DMS114 treated with DMSO at 0.1 percent for 48 hours (cell line): Measurements from ENCODE around the gene ALG1L2.
"Not testable (repeated sequence)": the region's sequence is repeated elsewhere in the genome, so short reads cannot be mapped to it uniquely, and the experiment has no call there.

Source experiments
- DNase-seq: peaks from one replicate; lab custom pipeline; 2025; ENCODE audit not compliant: unreplicated experiment; lab: John Stamatoyannopoulos, UW

The ALG1L2 gene

GRCh38 chr3:130093741-130094391, 12.2 kb downstream of the ALG1L2 start:
- no peak for DNase-seq

GRCh38 chr3:130094491-130094941, 12.9 kb downstream of the ALG1L2 start:
- DNase-seq = not testable (repeated sequence)

- not testable (repeated sequence) for DNase-seq
Measured at GRCh38 chr3:130095858-130096257, 14.2 kb downstream of the ALG1L2 start.

DNA sequence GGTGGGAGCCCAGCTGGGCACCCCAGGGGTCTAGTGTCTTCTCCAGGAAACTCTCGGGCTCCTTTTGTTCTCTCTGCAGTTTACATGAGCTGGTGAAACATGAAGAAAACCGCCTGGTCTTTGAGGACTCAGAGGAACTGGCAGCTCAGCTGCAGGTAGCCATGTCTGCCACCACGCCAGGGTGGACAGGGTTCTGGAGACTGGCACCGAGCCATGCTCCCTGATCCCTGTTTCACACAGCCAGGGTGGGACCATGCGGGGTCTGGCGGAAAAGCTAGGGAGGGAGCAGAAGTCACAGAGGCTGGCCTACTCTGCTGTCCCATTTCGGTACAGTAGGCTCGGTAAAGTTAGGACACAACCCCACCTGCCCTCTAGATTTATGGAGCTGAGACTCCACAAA, 15.5 kb downstream of the ALG1L2 start:
- DNase-seq = not testable (repeated sequence)

GRCh38 chr3:130097690-130098638, 16.3 kb downstream of the ALG1L2 start:
- DNase-seq = not testable (repeated sequence)

- DNase-seq = not testable (repeated sequence)
Measured at GRCh38 chr3:130098639-130099385, 17.2 kb downstream of the ALG1L2 start.

DNA sequence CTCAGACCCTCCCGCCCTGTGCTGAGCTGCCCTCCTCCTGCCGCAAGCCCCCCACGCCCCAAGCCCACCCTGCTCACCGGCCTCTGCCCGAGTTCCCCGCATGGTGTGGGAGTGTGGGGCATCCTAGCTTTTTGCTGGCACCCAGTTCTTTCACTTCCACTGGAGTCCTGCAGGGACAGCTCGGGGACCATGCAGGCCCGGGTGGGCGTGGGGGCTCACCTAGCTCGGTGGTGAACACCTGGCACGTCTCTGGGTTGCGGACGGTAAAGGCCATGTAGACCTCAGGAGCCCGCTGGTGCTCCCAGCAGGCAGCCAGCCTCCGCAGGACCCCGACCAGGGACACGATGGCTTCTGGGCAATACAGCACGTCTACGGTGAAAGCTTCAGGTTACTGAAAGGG, 20.9 kb downstream of the ALG1L2 start:
- not testable (repeated sequence) for DNase-seq

- DNase-seq = not testable (repeated sequence)
Measured at GRCh38 chr3:130104191-130104590, 22.6 kb downstream of the ALG1L2 start.

DNA sequence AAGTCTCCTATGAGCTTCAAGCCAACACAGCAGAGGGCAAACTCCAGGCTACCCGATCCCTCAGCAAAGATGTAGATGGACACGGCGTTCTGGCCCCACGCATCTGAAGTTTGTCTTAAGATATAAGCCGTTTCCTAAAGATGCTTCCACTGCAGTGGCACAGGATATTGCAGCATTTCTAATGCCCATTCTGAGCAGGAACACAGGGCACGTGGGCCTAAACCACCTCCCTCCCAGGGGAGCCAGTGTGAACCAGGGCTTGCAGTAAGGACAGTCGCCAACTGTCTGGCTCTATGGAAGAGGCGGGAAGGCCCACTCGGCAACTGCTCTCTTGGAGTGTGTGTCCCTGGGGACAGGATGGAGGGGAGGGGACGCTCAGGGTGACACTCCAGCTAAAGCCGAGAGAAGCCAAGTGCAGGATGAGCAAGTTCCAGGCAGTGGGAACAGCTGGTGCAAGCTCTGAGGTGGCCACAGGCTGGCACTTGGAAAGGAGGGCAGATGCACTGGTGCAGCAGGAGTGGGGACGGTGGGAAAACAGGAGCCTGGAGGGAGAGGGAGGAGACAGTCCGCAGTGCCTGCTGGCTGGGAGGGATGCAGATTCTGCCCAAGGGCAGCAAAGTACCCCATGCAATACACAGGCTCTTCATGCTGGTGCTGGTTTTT, 25.8 kb downstream of the ALG1L2 start:
- not testable (repeated sequence) for DNase-seq

- DNase-seq = not testable (repeated sequence)
Measured at GRCh38 chr3:130108836-130109585, 27.4 kb downstream of the ALG1L2 start.

- not testable (repeated sequence) for DNase-seq
Measured at GRCh38 chr3:130110386-130111169, 28.9 kb downstream of the ALG1L2 start.

DNA sequence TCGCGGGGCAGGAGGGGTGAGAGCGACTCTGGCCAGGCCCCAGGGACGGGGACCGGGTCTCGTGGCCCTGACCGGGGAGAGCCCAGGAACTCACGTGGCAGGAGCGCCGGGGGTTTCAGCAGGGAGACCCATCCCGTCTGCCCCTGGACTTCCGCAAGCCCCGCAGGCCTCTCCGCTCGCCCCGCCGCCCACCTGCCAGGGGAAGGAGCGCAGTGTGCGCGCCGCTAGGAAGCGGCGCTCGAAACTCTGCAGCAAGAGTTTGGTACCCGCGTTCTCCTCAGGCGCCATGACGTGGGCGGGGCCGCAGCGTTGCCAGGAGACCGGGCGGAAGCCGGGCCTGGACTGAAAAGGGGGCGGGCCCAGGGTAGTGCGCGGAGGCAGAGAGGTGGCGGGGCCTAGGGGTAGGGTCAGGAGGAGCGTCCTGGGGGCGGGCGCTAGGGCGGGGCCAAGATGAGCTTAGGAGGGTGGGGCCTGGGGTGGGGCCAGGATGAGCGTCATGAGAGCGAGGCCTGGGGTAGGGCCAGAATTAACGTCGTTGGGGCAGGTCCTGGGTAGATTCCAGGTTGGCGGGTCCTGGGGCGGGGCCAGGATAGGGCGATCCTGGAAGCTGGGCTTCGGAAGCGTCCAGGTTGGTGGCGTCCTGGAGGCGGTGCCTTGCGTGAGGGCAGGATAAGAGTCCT, 29.7 kb downstream of the ALG1L2 start:
- DNase-seq = peak; percentile 88

- peak; percentile 86 for DNase-seq
Measured at GRCh38 chr3:130111865-130112747, 30.5 kb downstream of the ALG1L2 start.

DNA sequence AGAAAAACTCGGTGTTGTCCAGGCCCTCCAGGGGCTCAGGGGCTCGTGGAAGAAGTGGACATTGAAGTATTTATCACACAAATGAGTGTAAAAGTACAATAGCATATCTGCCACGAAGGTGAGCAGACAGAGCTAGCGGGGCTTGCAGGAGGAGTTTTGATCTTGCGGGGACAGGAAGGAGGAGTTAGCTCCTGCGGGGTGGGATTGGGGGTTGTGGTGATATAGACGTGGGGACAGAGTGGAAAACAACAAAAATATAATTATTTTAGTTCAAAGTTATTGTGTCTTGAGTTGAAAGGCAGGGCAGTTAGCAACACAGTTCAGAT, 31.1 kb downstream of the ALG1L2 start:
- not testable (repeated sequence) for DNase-seq

DNA sequence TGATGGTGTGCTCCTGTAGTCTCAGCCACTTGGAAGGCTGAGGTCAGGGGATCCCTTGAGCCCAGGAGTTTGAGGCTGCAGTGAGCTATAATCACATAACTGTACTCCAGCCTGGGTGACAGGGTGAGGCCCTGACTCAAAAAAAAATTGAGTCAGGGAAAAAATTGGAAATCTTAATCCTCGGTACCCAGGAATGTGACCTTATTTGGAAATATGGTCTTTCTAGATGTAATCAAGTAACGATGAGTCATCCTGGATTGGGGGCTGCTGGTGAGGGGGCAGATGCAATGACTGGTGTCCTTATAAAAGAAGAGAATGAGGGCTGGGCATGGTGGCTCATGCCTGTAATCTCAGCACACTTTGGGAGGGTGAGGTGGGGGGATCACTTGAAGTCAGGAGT, 33.8 kb downstream of the ALG1L2 start:
- not testable (repeated sequence) for DNase-seq

- DNase-seq = no peak
Measured at GRCh38 chr3:130117933-130118332, 36.3 kb downstream of the ALG1L2 start.

DNA sequence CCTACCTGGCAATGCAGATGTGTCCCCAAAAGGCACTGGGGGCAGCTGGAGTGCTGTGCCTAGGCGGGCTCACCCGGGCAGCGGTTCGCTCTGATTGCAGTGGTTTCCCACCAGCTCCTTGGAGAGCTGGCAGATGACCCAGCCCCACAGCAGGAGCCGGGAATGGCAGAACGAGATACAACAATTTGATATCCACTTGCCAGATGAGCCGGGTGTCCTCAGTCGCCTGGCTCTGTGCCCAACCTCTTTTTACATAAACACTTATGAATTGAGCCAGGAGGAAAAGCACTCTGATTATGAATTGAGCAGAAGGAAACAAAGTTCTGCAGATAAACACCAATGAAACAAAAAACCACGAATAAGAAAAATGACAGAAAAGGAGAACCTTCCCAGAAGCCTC, 38.2 kb downstream of the ALG1L2 start:
- not testable (repeated sequence) for DNase-seq

DNA sequence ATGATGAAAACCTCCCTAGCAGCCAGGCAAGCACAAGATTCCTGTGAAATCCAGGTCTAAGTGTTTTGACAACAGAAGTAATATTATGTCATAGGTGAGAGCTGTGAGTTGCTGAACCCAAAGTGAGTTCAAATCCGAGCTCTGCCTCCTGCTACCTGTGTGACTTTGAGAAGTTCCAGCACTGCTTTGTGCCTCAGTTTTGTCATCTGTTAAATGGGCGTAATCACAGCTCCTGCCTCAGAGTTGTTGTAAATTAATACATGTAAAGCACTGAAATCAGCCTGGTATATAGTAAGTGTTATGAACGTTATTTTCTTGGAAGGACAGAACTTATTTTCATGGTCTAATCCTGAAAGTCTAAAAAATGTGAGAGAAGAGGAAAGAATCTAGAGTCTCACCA, 38.7 kb downstream of the ALG1L2 start:
- not testable (repeated sequence) for DNase-seq
